CD4-positive, alpha-beta T cell (primary cell): ENCODE results near the gene ANXA4. TPM values are rescaled to one million over a fixed set of nuclear protein-coding genes. Genes with fewer than 3 reads are reported as not detected.

Experiments used
- ATAC-seq: fragments of 200-7000 bp; cut with Tn5 transposase; one replicate; pipeline ENCODE4 v1.10.0; 2022; ENCODE audit warnings: mild to moderate bottlenecking; ENCODE audit not compliant: poor library complexity
- CTCF ChIA-PET: fragments of 350-600 bp; sonication (Branson Sonifier 250); formaldehyde crosslinking; loops from one replicate; lab custom pipeline; 2021; ENCODE audit warnings: antibody characterized with exemption, inconsistent platforms; lab: Charles Lee
- POLR2A ChIA-PET: fragments of 350-600 bp; sonication (Branson Sonifier 250); formaldehyde crosslinking; loops from one replicate; lab custom pipeline; 2021; ENCODE audit warnings: antibody characterized with exemption, inconsistent platforms; lab: Charles Lee
- DNase-seq, 14 experiments: peaks; one replicate each; pipeline ENCODE4 v3.0.0-alpha.2; 2013 to 2020; ENCODE audit warnings: mixed read lengths in 2 of 14
- H3K27ac ChIP-seq, 2 donors: one replicate each; pipeline versions ENCODE4 v1.5.1 to v1.7.0; 2013; ENCODE audit warnings: low read length in 2 of 2, low read depth in 1 of 2, mild to moderate bottlenecking in 1 of 2
- H3K27me3 ChIP-seq, 2 experiments: 1 replicate in 1 of 2; 2 replicates in 1 of 2; pipeline versions ENCODE4 v1.6.1 to v1.7.0; 2013; ENCODE audit warnings: low read length in 2 of 2, control low read depth in 1 of 2, mild to moderate bottlenecking in 1 of 2, moderate library complexity in 1 of 2; ENCODE audit not compliant: insufficient read depth in 2 of 2, control insufficient read depth in 1 of 2
- H3K36me3 ChIP-seq: one replicate; pipeline ENCODE4 v1.6.1; 2013; ENCODE audit warnings: low read length, control low read depth; ENCODE audit not compliant: insufficient read depth
- H3K4me1 ChIP-seq: one replicate; pipeline ENCODE4 v1.6.1; 2013; ENCODE audit warnings: low read length, control low read depth; ENCODE audit not compliant: insufficient read depth
- H3K4me3 ChIP-seq: one replicate; pipeline ENCODE4 v1.5.1; 2013; ENCODE audit warnings: mild to moderate bottlenecking, low read length, moderate library complexity
- H3K9me3 ChIP-seq, 2 experiments: 1 replicate in 1 of 2; 2 replicates in 1 of 2; pipeline versions ENCODE4 v1.6.1 to v1.7.0; 2013; ENCODE audit warnings: low read length in 2 of 2, mild to moderate bottlenecking in 2 of 2, control low read depth in 1 of 2, moderate library complexity in 1 of 2; ENCODE audit not compliant: control insufficient read depth in 1 of 2, insufficient read depth in 1 of 2
- H3K27ac Mint-ChIP-seq: one replicate; pipeline ENCODE4 v1.8.0; 2020; ENCODE audit warnings: mixed read lengths
- H3K27me3 Mint-ChIP-seq: one replicate; pipeline ENCODE4 v1.8.0; 2021; ENCODE audit warnings: mixed read lengths
- H3K36me3 Mint-ChIP-seq: one replicate; pipeline ENCODE4 v1.8.0; 2021; ENCODE audit warnings: low read depth, mixed read lengths
- H3K4me1 Mint-ChIP-seq: one replicate; pipeline ENCODE4 v1.8.0; 2021; ENCODE audit warnings: low read depth, mixed read lengths
- H3K4me3 Mint-ChIP-seq: one replicate; pipeline ENCODE4 v1.8.0; 2020; ENCODE audit warnings: mild to moderate bottlenecking, mixed read lengths
- H3K9me3 Mint-ChIP-seq: one replicate; pipeline ENCODE4 v1.8.0; 2020; ENCODE audit warnings: mixed read lengths
- intact Hi-C, 2 experiments: fragments of 100-400 bp; cut with DNase I in 1 of 2; cut with micrococcal nuclease in 1 of 2; formaldehyde crosslinking; loops; one replicate each; pipeline versions ENCODE4 v1.15.1 to v1.9.0; 2023 to 2025; cut with DNase I, micrococcal nuclease
- total RNA-seq, 174 experiments: library from RNA in 2 of 174; stranded (reverse) in 2 of 174; gene quantifications; one replicate each; pipeline ENCODE4 v1.2.3 and lab custom pipeline; 2021 to 2026
- TF ChIP-seq, protein P1 (sequence below): fragments of 200-600 bp; IDR thresholded peaks from one replicate; pipeline ENCODE4 v1.8.0; 2022; ENCODE audit warnings: antibody characterized with exemption, mild to moderate bottlenecking

ANXA4 gene
- total RNA-seq, 2 experiments from 2014 or later: 4.0 to 5.3 TPM

DNA sequence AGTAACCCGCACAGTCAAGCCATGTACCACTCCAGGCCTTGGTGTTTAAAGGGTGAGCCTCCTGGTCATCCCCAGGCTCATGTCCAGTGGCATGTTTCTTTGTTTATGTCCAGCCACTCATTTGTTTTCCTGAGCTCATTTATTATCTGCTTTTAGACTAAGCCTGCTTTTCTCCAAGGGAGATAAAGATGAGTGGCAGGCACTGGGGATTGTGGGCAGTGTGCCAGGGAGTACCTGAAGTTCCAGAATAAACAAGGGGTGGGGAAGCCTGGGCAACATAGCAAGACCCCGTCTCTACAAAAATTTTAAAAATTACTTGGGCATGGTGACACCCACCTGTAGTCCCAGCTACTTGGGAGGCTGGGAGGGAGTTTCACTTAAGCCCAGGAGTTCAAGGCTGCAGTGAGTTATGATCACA lies 1.9 kb downstream of the ANXA4 start:
- POLR2A ChIA-PET: no interaction called here
- no peaks in the 10 kb centered on the region for H3K27me3 Mint-ChIP-seq
- no peak overlapping the region for H3K4me3 ChIP-seq
- no peak overlapping the region for H3K27ac Mint-ChIP-seq
- H3K27me3 ChIP-seq: no peaks in the 10 kb centered on the region
- H3K4me1 Mint-ChIP-seq: peaks cover 15% of the 10 kb centered on the region
- no peaks in the 10 kb centered on the region for H3K9me3 Mint-ChIP-seq
- ATAC-seq: no peak
- CTCF ChIA-PET: interaction anchor here (1.2 kb wide), 1 partner anchor 19 kb away, joined by 3 read pairs; no protein-coding TSS in a partner anchor
- H3K4me3 Mint-ChIP-seq: no peak overlapping the region
- no peak overlapping the region for H3K27ac ChIP-seq
- peaks cover 4% of the 10 kb centered on the region for H3K36me3 Mint-ChIP-seq
- H3K4me1 ChIP-seq: peaks cover 22% of the 10 kb centered on the region
- H3K36me3 ChIP-seq: no peaks in the 10 kb centered on the region
- DNase-seq: no peak
- TF ChIP-seq, protein P1, sequence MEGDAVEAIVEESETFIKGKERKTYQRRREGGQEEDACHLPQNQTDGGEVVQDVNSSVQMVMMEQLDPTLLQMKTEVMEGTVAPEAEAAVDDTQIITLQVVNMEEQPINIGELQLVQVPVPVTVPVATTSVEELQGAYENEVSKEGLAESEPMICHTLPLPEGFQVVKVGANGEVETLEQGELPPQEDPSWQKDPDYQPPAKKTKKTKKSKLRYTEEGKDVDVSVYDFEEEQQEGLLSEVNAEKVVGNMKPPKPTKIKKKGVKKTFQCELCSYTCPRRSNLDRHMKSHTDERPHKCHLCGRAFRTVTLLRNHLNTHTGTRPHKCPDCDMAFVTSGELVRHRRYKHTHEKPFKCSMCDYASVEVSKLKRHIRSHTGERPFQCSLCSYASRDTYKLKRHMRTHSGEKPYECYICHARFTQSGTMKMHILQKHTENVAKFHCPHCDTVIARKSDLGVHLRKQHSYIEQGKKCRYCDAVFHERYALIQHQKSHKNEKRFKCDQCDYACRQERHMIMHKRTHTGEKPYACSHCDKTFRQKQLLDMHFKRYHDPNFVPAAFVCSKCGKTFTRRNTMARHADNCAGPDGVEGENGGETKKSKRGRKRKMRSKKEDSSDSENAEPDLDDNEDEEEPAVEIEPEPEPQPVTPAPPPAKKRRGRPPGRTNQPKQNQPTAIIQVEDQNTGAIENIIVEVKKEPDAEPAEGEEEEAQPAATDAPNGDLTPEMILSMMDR: no peak
- H3K9me3 ChIP-seq: no peaks in the 10 kb centered on the region
- intact Hi-C loops: no loop called here

DNA sequence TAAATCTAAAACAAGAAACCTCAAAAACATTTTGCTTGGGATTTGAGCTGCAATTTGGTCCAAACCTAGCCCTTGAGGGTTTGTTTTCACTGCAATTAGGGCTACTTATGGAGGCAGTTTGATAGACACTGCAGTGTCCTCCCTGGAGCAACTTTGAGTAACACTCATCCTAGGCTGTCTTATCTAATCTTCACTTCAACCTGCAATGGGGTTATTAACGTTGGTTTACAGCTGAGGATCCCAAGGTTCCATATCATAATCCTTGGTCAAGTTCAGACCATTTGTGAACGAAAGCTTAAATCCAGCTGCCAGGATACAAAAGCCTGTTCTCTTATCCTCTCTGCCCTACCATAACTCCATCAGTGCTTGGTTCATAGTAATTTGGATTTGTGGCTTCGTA lies 2.5 kb downstream of the ANXA4 start:
- CTCF ChIA-PET: interaction anchor here (0.9 to 1.2 kb wide), 2 partner anchors 11 to 20 kb away, joined by 3 read pairs; no protein-coding TSS in a partner anchor

DNA sequence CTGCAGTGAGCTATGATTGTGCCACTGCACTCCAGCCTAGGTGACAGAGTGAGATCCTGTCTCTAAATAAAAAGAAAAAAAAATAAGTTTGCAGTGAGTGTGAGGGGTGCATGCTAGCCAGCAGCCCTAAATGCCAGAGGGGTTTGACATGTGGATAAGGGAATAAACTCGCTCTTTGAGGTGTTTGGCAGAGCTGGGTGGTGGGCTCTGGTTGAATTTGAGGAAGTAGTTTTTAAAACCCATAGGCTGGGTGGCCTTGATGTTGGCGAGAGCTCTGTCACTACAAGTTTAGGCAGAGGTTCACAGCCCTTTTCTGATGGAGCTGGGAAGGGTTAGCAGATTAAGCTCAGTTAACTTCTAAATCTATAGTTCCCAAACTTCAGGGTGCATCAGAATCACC lies 3.1 kb downstream of the ANXA4 start:
- peaks cover 15% of the 10 kb centered on the region for H3K4me1 Mint-ChIP-seq
- H3K4me3 Mint-ChIP-seq: peak overlapping the region; percentile 48
- peaks cover 22% of the 10 kb centered on the region for H3K4me1 ChIP-seq
- no peak overlapping the region for H3K27ac Mint-ChIP-seq
- CTCF ChIA-PET: interaction anchor here (0.9 kb wide), 1 partner anchor 11 kb away, joined by 3 read pairs; no protein-coding TSS in a partner anchor
- H3K36me3 Mint-ChIP-seq: peaks cover 4% of the 10 kb centered on the region
- POLR2A ChIA-PET: no interaction called here
- H3K27ac ChIP-seq: no peak overlapping the region
- no peaks in the 10 kb centered on the region for H3K9me3 Mint-ChIP-seq
- TF ChIP-seq, protein P1: no peak
- no peaks in the 10 kb centered on the region for H3K27me3 ChIP-seq
- no peak overlapping the region for H3K4me3 ChIP-seq
- ATAC-seq: no peak
- intact Hi-C loops: no loop called here
- no peaks in the 10 kb centered on the region for H3K9me3 ChIP-seq
- no peak for DNase-seq
- no peaks in the 10 kb centered on the region for H3K27me3 Mint-ChIP-seq
- no peaks in the 10 kb centered on the region for H3K36me3 ChIP-seq

More for the DNA sequence above, 2.5 kb downstream of the ANXA4 start:
- no peak for DNase-seq
- Mint-ChIP-seq H3K27me3 (no peaks in the 10 kb centered on the region), H3K36me3 (peaks cover 4% of the 10 kb centered on the region), H3K4me3 (peak overlapping the region; percentile 11), H3K4me1 (peaks cover 15% of the 10 kb centered on the region), H3K9me3 (no peaks in the 10 kb centered on the region), H3K27ac (no peak overlapping the region)
- Histone ChIP-seq H3K27me3 (no peaks in the 10 kb centered on the region), H3K27ac (no peak overlapping the region), H3K4me3 (no peak overlapping the region), H3K36me3 (no peaks in the 10 kb centered on the region), H3K9me3 (no peaks in the 10 kb centered on the region), H3K4me1 (peaks cover 22% of the 10 kb centered on the region)
- TF ChIP-seq, protein P1: no peak
- POLR2A ChIA-PET: no interaction called here
- ATAC-seq: no peak
- intact Hi-C loops: no loop called here
